Neural cell (in vitro differentiated cells): ENCODE measurements around the gene LDLRAD4. TPM values are rescaled to one million over a fixed set of nuclear protein-coding genes. Genes with fewer than 3 reads are reported as not detected.

ENCODE experiments used
- H2AFZ ChIP-seq: fragments of 200-600, 300-800 bp; sonication (generic), shearing (Covaris generic); 2 replicates; pipeline ENCODE4 v1.6.0; 2014; ENCODE audit warnings: low read depth, mild to moderate bottlenecking, antibody characterized with exemption, low read length, moderate library complexity
- H3F3A ChIP-seq: fragments of 200-600 bp; shearing (Covaris generic); 2 replicates; pipeline ENCODE4 v1.6.1; 2016; ENCODE audit warnings: mild to moderate bottlenecking, moderate library complexity, mixed read lengths, antibody characterized with exemption, low read length; ENCODE audit not compliant: insufficient read depth, poor library complexity, severe bottlenecking
- H3K27ac ChIP-seq: fragments of 200-600, 300-800 bp; sonication (generic), shearing (Covaris generic); 2 replicates; pipeline ENCODE4 v1.5.1; 2014; ENCODE audit warnings: mild to moderate bottlenecking, low read length, moderate library complexity
- H3K27me3 ChIP-seq: fragments of 300-800, 200-600 bp; sonication (generic), shearing (Covaris generic); 2 replicates; pipeline ENCODE4 v1.6.0; 2014; ENCODE audit warnings: mild to moderate bottlenecking, low read depth, low read length, moderate library complexity; ENCODE audit not compliant: insufficient read depth
- H3K36me3 ChIP-seq: fragments of 300-800, 200-600 bp; sonication (generic), shearing (Covaris generic); 2 replicates; pipeline ENCODE4 v1.5.1; 2014; ENCODE audit warnings: mild to moderate bottlenecking, antibody characterized with exemption, low read length, moderate library complexity; ENCODE audit not compliant: insufficient read depth
- H3K4me2 ChIP-seq: fragments of 300-800, 200-600 bp; sonication (generic), shearing (Covaris generic); 2 replicates; pipeline ENCODE4 v1.6.0; 2014; ENCODE audit warnings: mild to moderate bottlenecking, low read length
- H3K4me3 ChIP-seq: fragments of 300-800, 200-600 bp; sonication (generic), shearing (Covaris generic); 2 replicates; pipeline ENCODE4 v1.5.1; 2014; ENCODE audit warnings: mild to moderate bottlenecking, low read length, moderate library complexity
- H3K79me2 ChIP-seq: fragments of 200-600 bp; shearing (Covaris generic); replicated peaks from 2 replicates; pipeline ENCODE4 v1.6.0; 2014; ENCODE audit warnings: mild to moderate bottlenecking, low read length, moderate library complexity; ENCODE audit not compliant: insufficient read depth
- H3K9ac ChIP-seq: fragments of 300-800, 200-600 bp; sonication (generic), shearing (Covaris generic); 2 replicates; pipeline ENCODE4 v1.6.1; 2016; ENCODE audit warnings: mild to moderate bottlenecking, low read length, mixed read lengths
- H3K9me2 ChIP-seq: fragments of 200-600 bp; shearing (Covaris generic); 2 replicates; pipeline ENCODE4 v1.6.1; 2016; ENCODE audit warnings: mild to moderate bottlenecking, low read length, mixed read lengths; ENCODE audit not compliant: insufficient read depth
- H3K9me3 ChIP-seq: fragments of 200-600, 300-800 bp; sonication (generic), shearing (Covaris generic); 2 replicates; pipeline ENCODE4 v1.6.1; 2016; ENCODE audit warnings: mild to moderate bottlenecking, mixed run types, low read length, moderate library complexity, mixed read lengths
- H4K20me1 ChIP-seq: fragments of 200-600 bp; shearing (Covaris generic); 2 replicates; pipeline ENCODE4 v1.6.1; 2016; ENCODE audit warnings: mild to moderate bottlenecking, mixed run types; ENCODE audit not compliant: insufficient read depth
- EZH2 ChIP-seq: fragments of 200-600, 300-800 bp; shearing (Covaris generic), sonication (generic); IDR thresholded peaks from 2 replicates; pipeline ENCODE4 v1.6.1; 2014; ENCODE audit warnings: antibody characterized with exemption, low read length, borderline replicate concordance, mild to moderate bottlenecking; ENCODE audit not compliant: insufficient read depth, poor library complexity, severe bottlenecking
- MXI1 ChIP-seq: fragments of 450-650 bp; conservative IDR thresholded peaks from 2 replicates; pipeline ENCODE4 v1.6.1; 2014; ENCODE audit warnings: antibody characterized with exemption, mild to moderate bottlenecking; ENCODE audit not compliant: poor library complexity, severe bottlenecking
- POLR2AphosphoS5 ChIP-seq: IDR thresholded peaks from 2 replicates; pipeline ENCODE4 v1.6.1; 2012
- RAD21 ChIP-seq: fragments of 450-650 bp; conservative IDR thresholded peaks from 2 replicates; pipeline ENCODE4 v1.6.1; 2014; ENCODE audit warnings: antibody characterized with exemption, mild to moderate bottlenecking, moderate library complexity
- SMC3 ChIP-seq: fragments of 450-650 bp; conservative IDR thresholded peaks from 2 replicates; pipeline ENCODE4 v1.6.1; 2014; ENCODE audit warnings: antibody characterized with exemption, mild to moderate bottlenecking, moderate library complexity; ENCODE audit not compliant: poor library complexity
- TAF1 ChIP-seq: IDR thresholded peaks from 2 replicates; pipeline ENCODE4 v1.6.1; 2012; ENCODE audit warnings: low read depth
- polyA plus RNA-seq: library from polyadenylated mRNA; depleted of rRNA; stranded (reverse); fragments of >200 nt; gene quantifications from 2 replicates; pipeline ENCODE4 v1.2.3, GENCODE V29; 2014
- TF ChIP-seq, protein P1 (sequence below): fragments of 450-650 bp; IDR thresholded peaks from 2 replicates; pipeline ENCODE4 v1.5.1; 2014; ENCODE audit warnings: antibody characterized with exemption, mild to moderate bottlenecking, moderate library complexity; ENCODE audit not compliant: poor library complexity, severe bottlenecking
- TF ChIP-seq, protein P2 (sequence below): IDR thresholded peaks from 2 replicates; pipeline ENCODE4 v1.6.1; 2012; ENCODE audit warnings: borderline replicate concordance

LDLRAD4 gene
- polyA plus RNA-seq, 1 donor from 2014 or later = 3.7 TPM

DNA sequence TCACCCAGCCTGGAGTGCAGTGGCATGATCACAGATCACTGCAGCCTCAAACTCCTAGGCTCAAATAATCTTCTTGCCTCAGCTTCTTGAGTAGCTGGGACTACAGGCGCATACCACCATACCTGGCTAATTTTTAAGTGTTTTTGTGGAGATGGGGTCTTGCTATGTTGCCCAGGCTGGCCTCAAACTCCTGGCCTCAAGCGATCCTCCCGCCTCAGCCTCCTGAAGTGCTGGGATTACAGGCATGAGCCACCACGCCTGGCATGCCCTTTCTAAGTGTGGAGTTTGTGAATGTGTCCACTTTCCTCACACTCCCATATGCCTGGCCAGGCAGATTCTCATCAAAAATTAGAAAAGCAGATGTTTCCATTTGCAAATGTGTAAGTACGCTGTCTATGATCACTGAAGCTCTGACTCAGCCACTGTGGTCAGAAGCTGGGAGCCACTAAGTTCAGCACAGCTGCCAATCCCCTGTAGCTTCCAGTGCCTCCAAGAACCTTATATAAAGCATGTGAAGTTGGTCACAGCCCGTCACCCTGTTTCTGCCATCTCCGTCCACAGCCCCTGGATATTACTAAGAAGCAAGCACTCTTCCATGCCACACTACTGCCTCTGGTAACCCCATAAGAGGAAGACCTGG, 352.4 kb downstream of the LDLRAD4 start:
- Histone ChIP-seq H3K36me3 (no peaks in the 10 kb centered on the region), H3K4me2 (no peak overlapping the region), H4K20me1 (no peaks in the 10 kb centered on the region), H3F3A (no peaks in the 10 kb centered on the region), H2AFZ (no peak overlapping the region), H3K27me3 (no peaks in the 10 kb centered on the region), H3K27ac (no peak overlapping the region), H3K79me2 (no peaks in the 10 kb centered on the region), H3K9me2 (no peaks in the 10 kb centered on the region), H3K9ac (no peak overlapping the region), H3K9me3 (no peaks in the 10 kb centered on the region), H3K4me3 (no peak overlapping the region)
- TF ChIP-seq POLR2AphosphoS5 (no peak), EZH2 (no peak), TAF1 (no peak), SMC3 (no peak), MXI1 (no peak), RAD21 (no peak)
- TF ChIP-seq, protein P1, sequence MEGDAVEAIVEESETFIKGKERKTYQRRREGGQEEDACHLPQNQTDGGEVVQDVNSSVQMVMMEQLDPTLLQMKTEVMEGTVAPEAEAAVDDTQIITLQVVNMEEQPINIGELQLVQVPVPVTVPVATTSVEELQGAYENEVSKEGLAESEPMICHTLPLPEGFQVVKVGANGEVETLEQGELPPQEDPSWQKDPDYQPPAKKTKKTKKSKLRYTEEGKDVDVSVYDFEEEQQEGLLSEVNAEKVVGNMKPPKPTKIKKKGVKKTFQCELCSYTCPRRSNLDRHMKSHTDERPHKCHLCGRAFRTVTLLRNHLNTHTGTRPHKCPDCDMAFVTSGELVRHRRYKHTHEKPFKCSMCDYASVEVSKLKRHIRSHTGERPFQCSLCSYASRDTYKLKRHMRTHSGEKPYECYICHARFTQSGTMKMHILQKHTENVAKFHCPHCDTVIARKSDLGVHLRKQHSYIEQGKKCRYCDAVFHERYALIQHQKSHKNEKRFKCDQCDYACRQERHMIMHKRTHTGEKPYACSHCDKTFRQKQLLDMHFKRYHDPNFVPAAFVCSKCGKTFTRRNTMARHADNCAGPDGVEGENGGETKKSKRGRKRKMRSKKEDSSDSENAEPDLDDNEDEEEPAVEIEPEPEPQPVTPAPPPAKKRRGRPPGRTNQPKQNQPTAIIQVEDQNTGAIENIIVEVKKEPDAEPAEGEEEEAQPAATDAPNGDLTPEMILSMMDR = no peak
- TF ChIP-seq, protein P2, sequence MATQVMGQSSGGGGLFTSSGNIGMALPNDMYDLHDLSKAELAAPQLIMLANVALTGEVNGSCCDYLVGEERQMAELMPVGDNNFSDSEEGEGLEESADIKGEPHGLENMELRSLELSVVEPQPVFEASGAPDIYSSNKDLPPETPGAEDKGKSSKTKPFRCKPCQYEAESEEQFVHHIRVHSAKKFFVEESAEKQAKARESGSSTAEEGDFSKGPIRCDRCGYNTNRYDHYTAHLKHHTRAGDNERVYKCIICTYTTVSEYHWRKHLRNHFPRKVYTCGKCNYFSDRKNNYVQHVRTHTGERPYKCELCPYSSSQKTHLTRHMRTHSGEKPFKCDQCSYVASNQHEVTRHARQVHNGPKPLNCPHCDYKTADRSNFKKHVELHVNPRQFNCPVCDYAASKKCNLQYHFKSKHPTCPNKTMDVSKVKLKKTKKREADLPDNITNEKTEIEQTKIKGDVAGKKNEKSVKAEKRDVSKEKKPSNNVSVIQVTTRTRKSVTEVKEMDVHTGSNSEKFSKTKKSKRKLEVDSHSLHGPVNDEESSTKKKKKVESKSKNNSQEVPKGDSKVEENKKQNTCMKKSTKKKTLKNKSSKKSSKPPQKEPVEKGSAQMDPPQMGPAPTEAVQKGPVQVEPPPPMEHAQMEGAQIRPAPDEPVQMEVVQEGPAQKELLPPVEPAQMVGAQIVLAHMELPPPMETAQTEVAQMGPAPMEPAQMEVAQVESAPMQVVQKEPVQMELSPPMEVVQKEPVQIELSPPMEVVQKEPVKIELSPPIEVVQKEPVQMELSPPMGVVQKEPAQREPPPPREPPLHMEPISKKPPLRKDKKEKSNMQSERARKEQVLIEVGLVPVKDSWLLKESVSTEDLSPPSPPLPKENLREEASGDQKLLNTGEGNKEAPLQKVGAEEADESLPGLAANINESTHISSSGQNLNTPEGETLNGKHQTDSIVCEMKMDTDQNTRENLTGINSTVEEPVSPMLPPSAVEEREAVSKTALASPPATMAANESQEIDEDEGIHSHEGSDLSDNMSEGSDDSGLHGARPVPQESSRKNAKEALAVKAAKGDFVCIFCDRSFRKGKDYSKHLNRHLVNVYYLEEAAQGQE = no peak

DNA sequence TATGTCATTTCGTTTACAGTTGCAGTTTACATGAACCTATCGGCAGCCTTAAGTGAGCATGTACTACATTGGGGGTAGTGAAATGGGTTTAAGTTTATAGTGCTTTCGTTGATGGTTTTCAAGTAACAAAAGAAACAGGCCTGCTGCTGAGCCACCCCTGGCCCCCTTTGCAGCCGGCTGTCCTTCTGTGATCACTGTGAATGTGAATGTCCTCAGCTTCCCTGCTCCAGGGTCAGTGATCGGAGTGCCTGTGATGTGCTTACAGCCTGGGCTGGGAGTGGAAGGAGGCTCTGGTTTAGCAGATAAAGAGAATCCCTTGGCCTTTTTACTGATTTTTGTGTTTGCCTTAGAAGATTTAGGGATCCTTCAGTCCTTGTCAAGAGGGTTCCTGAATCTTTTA, 353.6 kb downstream of the LDLRAD4 start:
- no peaks in the 10 kb centered on the region for H3K9me3 ChIP-seq
- no peak overlapping the region for H3K4me2 ChIP-seq
- H3F3A ChIP-seq = no peaks in the 10 kb centered on the region
- no peaks in the 10 kb centered on the region for H3K36me3 ChIP-seq
- H3K4me3 ChIP-seq = no peak overlapping the region
- TF ChIP-seq TAF1 (no peak), SMC3 (no peak), POLR2AphosphoS5 (no peak), RAD21 (no peak), MXI1 (no peak)
- TF ChIP-seq, protein P2 = no peak
- no peaks in the 10 kb centered on the region for H3K79me2 ChIP-seq
- no peaks in the 10 kb centered on the region for H3K9me2 ChIP-seq
- no peaks in the 10 kb centered on the region for H3K27me3 ChIP-seq
- no peak overlapping the region for H3K9ac ChIP-seq
- H3K27ac ChIP-seq = no peak overlapping the region
- H2AFZ ChIP-seq = no peak overlapping the region
- H4K20me1 ChIP-seq = no peaks in the 10 kb centered on the region
